Trophoblast cell (in vitro differentiated cells and primary cell): ENCODE data around the gene CCNF.

Source experiments
- DNase-seq, 2 donors: peaks; one replicate each; pipeline ENCODE4 v3.0.0-alpha.2; 2016
- H2AFZ ChIP-seq: 2 replicates; pipeline ENCODE4 v1.6.1; 2013; ENCODE audit warnings: low read length, moderate library complexity, mild to moderate bottlenecking; ENCODE audit not compliant: insufficient read depth, poor library complexity
- H2AK5ac ChIP-seq: 2 replicates; pipeline ENCODE4 v1.6.1; 2013; ENCODE audit warnings: mild to moderate bottlenecking, low read length
- H2BK120ac ChIP-seq: 2 replicates; pipeline ENCODE4 v1.6.1; 2013; ENCODE audit warnings: low read length, mild to moderate bottlenecking, moderate library complexity; ENCODE audit not compliant: insufficient read depth, poor library complexity
- H2BK12ac ChIP-seq: 2 replicates; pipeline ENCODE4 v1.6.1; 2013; ENCODE audit warnings: mild to moderate bottlenecking, low read length, moderate library complexity
- H2BK5ac ChIP-seq: 2 replicates; pipeline ENCODE4 v1.6.1; 2013; ENCODE audit warnings: low read length, low read depth, moderate library complexity, mild to moderate bottlenecking; ENCODE audit not compliant: poor library complexity
- H3K14ac ChIP-seq: 2 replicates; pipeline ENCODE4 v1.6.1; 2013; ENCODE audit warnings: mild to moderate bottlenecking, low read length
- H3K18ac ChIP-seq: 2 replicates; pipeline ENCODE4 v1.6.1; 2013; ENCODE audit warnings: mild to moderate bottlenecking, low read length
- H3K23ac ChIP-seq: 2 replicates; pipeline ENCODE4 v1.6.1; 2013; ENCODE audit warnings: low read length
- H3K27ac ChIP-seq: 2 replicates; pipeline ENCODE4 v1.5.1; 2013; ENCODE audit warnings: low read depth, mild to moderate bottlenecking, inconsistent platforms, low read length, moderate library complexity
- H3K27me3 ChIP-seq: 2 replicates; pipeline ENCODE4 v1.6.1; 2013; ENCODE audit warnings: inconsistent platforms, mild to moderate bottlenecking, low read length, moderate library complexity; ENCODE audit not compliant: insufficient read depth
- H3K36me3 ChIP-seq, 2 experiments: 1 replicate in 1 of 2; 2 replicates in 1 of 2; pipeline ENCODE4 v1.6.1; 2013; ENCODE audit warnings: low read length in 2 of 2, mild to moderate bottlenecking in 2 of 2, moderate library complexity in 1 of 2; ENCODE audit not compliant: insufficient read depth in 2 of 2, control insufficient read depth in 1 of 2
- H3K4ac ChIP-seq: 2 replicates; pipeline ENCODE4 v1.6.1; 2013; ENCODE audit warnings: low read depth, mild to moderate bottlenecking, low read length, moderate library complexity
- H3K4me1 ChIP-seq, 2 experiments: 1 replicate in 1 of 2; 2 replicates in 1 of 2; pipeline ENCODE4 v1.6.1; 2013; ENCODE audit warnings: low read length in 2 of 2, mild to moderate bottlenecking in 2 of 2, moderate library complexity in 1 of 2; ENCODE audit not compliant: insufficient read depth in 2 of 2, control insufficient read depth in 1 of 2
- H3K4me2 ChIP-seq: 2 replicates; pipeline ENCODE4 v1.6.1; 2013; ENCODE audit warnings: inconsistent platforms, mild to moderate bottlenecking, low read length, moderate library complexity
- H3K4me3 ChIP-seq: 2 replicates; pipeline ENCODE4 v1.5.1; 2013; ENCODE audit warnings: mild to moderate bottlenecking, low read depth, low read length, inconsistent platforms
- H3K79me1 ChIP-seq: one replicate; pipeline ENCODE4 v1.6.1; 2013; ENCODE audit warnings: low read length
- H3K79me2 ChIP-seq: 2 replicates; pipeline ENCODE4 v1.6.1; 2013; ENCODE audit warnings: low read length, mild to moderate bottlenecking; ENCODE audit not compliant: control insufficient read depth, insufficient read depth, poor library complexity
- H3K9ac ChIP-seq: 2 replicates; pipeline ENCODE4 v1.6.1; 2013; ENCODE audit warnings: mild to moderate bottlenecking, low read length
- H3K9me3 ChIP-seq: 2 replicates; pipeline ENCODE4 v1.6.1; 2013; ENCODE audit warnings: low read depth, mild to moderate bottlenecking, control low read depth, inconsistent platforms, low read length; ENCODE audit not compliant: insufficient read depth
- H4K12ac ChIP-seq: 2 replicates; pipeline ENCODE4 v1.6.1; 2013; ENCODE audit warnings: low read depth, mild to moderate bottlenecking, low read length, moderate library complexity
- H4K8ac ChIP-seq: 2 replicates; pipeline ENCODE4 v1.6.1; 2013; ENCODE audit warnings: low read depth, mild to moderate bottlenecking, low read length, moderate library complexity
- H4K91ac ChIP-seq: one replicate; pipeline ENCODE4 v1.6.1; 2013; ENCODE audit warnings: low read depth, mild to moderate bottlenecking, low read length, moderate library complexity
- WGBS: extraction: QIAGEN DNeasy Blood & Tissue Kit; methylation state at CpG from one replicate; pipeline ENCODE4 v1.1.7; 2013; ENCODE audit warnings: missing lambda C conversion rate; ENCODE audit not compliant: insufficient read length, insufficient coverage; ENCODE audit errors: extremely low coverage; 5-methylcytosine and 5-hydroxymethylcytosine counted together

Gene CCNF

GRCh38 chr16:2462031-2462866, 33.0 kb downstream of the CCNF start:
- no peak overlapping the region for H3K23ac ChIP-seq
- no peak overlapping the region for H2AFZ ChIP-seq
- no peak overlapping the region for H3K4me2 ChIP-seq
- no peak overlapping the region for H3K18ac ChIP-seq
- no peak overlapping the region for H3K27ac ChIP-seq
- no peaks in the 10 kb centered on the region for H3K27me3 ChIP-seq
- H2BK5ac ChIP-seq: no peak overlapping the region
- H3K4me1 ChIP-seq: peaks cover 7 to 18% of the 10 kb centered on the region in 2 experiments
- H2AK5ac ChIP-seq: no peak overlapping the region
- H3K36me3 ChIP-seq: peaks cover 7 to 15% of the 10 kb centered on the region in 2 experiments
- H3K4me3 ChIP-seq: no peak overlapping the region
- peaks cover 2% of the 10 kb centered on the region for H3K9me3 ChIP-seq
- no peak overlapping the region for H2BK12ac ChIP-seq
- H3K79me2 ChIP-seq: peaks cover 2% of the 10 kb centered on the region
- no peak overlapping the region for H4K91ac ChIP-seq
- no peak overlapping the region for H2BK120ac ChIP-seq
- no peak overlapping the region for H3K14ac ChIP-seq
- H3K79me1 ChIP-seq: peaks cover 7% of the 10 kb centered on the region
- H3K4ac ChIP-seq: no peak overlapping the region
- DNase-seq: no peak
- no peak overlapping the region for H4K12ac ChIP-seq
- no peak overlapping the region for H4K8ac ChIP-seq
- no peak overlapping the region for H3K9ac ChIP-seq
- WGBS: no CpG with 5 or more reads among the region's 23 CpGs

- H2BK120ac ChIP-seq: no peak overlapping the region
- no peak overlapping the region for H3K14ac ChIP-seq
- no peak overlapping the region for H4K91ac ChIP-seq
- peaks cover 15% of the 10 kb centered on the region for H3K27me3 ChIP-seq
- no peak overlapping the region for H4K8ac ChIP-seq
- no peak overlapping the region for H2AFZ ChIP-seq
- H2AK5ac ChIP-seq: no peak overlapping the region
- H3K4me3 ChIP-seq: no peak overlapping the region
- peaks cover 1% of the 10 kb centered on the region for H3K9me3 ChIP-seq
- DNase-seq: no peak
- peaks cover 2 to 9% of the 10 kb centered on the region in 2 experiments for H3K36me3 ChIP-seq
- peaks cover 5% of the 10 kb centered on the region for H3K79me2 ChIP-seq
- peaks cover 11% of the 10 kb centered on the region for H3K79me1 ChIP-seq
- no peak overlapping the region for H4K12ac ChIP-seq
- H3K23ac ChIP-seq: no peak overlapping the region
- H3K4me1 ChIP-seq: peaks cover 17 to 31% of the 10 kb centered on the region in 2 experiments
- no peak overlapping the region for H3K9ac ChIP-seq
- H3K18ac ChIP-seq: no peak overlapping the region
- no CpG with 5 or more reads among the region's 12 CpGs for WGBS
- no peak overlapping the region for H2BK12ac ChIP-seq
- no peak overlapping the region for H3K27ac ChIP-seq
- no peak overlapping the region for H2BK5ac ChIP-seq
- H3K4ac ChIP-seq: no peak overlapping the region
- no peak overlapping the region for H3K4me2 ChIP-seq
Observed at GRCh38 chr16:2464333-2464732, 35.1 kb downstream of the CCNF start.

- H2AK5ac ChIP-seq: no peak overlapping the region
- peaks cover 3% of the 10 kb centered on the region for H3K9me3 ChIP-seq
- no peak overlapping the region for H3K23ac ChIP-seq
- no peak overlapping the region for H2BK5ac ChIP-seq
- no peak overlapping the region for H3K4me3 ChIP-seq
- H3K4me1 ChIP-seq: peaks cover 11 to 22% of the 10 kb centered on the region in 2 experiments
- H4K8ac ChIP-seq: no peak overlapping the region
- H3K36me3 ChIP-seq: peaks cover 2 to 9% of the 10 kb centered on the region in 2 experiments
- H3K27ac ChIP-seq: no peak overlapping the region
- H3K27me3 ChIP-seq: peaks cover 28% of the 10 kb centered on the region
- H3K18ac ChIP-seq: no peak overlapping the region
- DNase-seq: peak; percentile 78 to 85
- no peak overlapping the region for H4K91ac ChIP-seq
- H3K9ac ChIP-seq: no peak overlapping the region
- peaks cover 3% of the 10 kb centered on the region for H3K79me1 ChIP-seq
- no peak overlapping the region for H2BK120ac ChIP-seq
- no CpG with 5 or more reads among the region's 12 CpGs for WGBS
- peaks cover 3% of the 10 kb centered on the region for H3K79me2 ChIP-seq
- H3K4ac ChIP-seq: no peak overlapping the region
- no peak overlapping the region for H3K14ac ChIP-seq
- no peak overlapping the region for H3K4me2 ChIP-seq
- H4K12ac ChIP-seq: no peak overlapping the region
- no peak overlapping the region for H2BK12ac ChIP-seq
- no peak overlapping the region for H2AFZ ChIP-seq
Observed at GRCh38 chr16:2465653-2466415, 36.6 kb downstream of the CCNF start.

GRCh38 chr16:2466667-2467527, 37.6 kb downstream of the CCNF start:
- Histone ChIP-seq H2BK12ac (no peak overlapping the region), H3K9ac (no peak overlapping the region), H3K4me3 (no peak overlapping the region), H3K9me3 (peaks cover 3% of the 10 kb centered on the region), H3K4me1 (peaks cover 16 to 25% of the 10 kb centered on the region in 2 experiments), H2BK5ac (no peak overlapping the region), H3K79me1 (peaks cover 3% of the 10 kb centered on the region), H4K12ac (no peak overlapping the region), H3K36me3 (peaks cover 2 to 9% of the 10 kb centered on the region in 2 experiments), H3K4ac (no peak overlapping the region), H2AFZ (no peak overlapping the region), H3K23ac (no peak overlapping the region), H3K4me2 (no peak overlapping the region), H3K79me2 (peaks cover 3% of the 10 kb centered on the region), H3K27ac (no peak overlapping the region), H3K18ac (no peak overlapping the region), H3K27me3 (peaks cover 35% of the 10 kb centered on the region), H3K14ac (no peak overlapping the region), H2BK120ac (no peak overlapping the region), H4K91ac (no peak overlapping the region), H2AK5ac (no peak overlapping the region), H4K8ac (no peak overlapping the region)
- no CpG with 5 or more reads among the region's 29 CpGs for WGBS
- no peak for DNase-seq
